WTC11 (cell line): ENCODE results near the gene KCTD21. TPM values are rescaled to one million over a fixed set of nuclear protein-coding genes. Genes with fewer than 3 reads are reported as not detected.

Experiments
- ATAC-seq: fragments of 200-7000 bp; cut with Tn5 transposase; 2 replicates; pipeline ENCODE4 v1.10.0; 2021; ENCODE audit warnings: mild to moderate bottlenecking, moderate library complexity
- CTCF ChIA-PET: fragments of 300-600 bp; sonication (Branson Sonifier 250); formaldehyde crosslinking; loops from one replicate; lab custom pipeline; 2021; ENCODE audit warnings: antibody characterized with exemption; lab: Charles Lee
- POLR2A ChIA-PET: fragments of 350-600 bp; sonication (Branson Sonifier 250); formaldehyde crosslinking; loops from one replicate; lab custom pipeline; 2021; ENCODE audit warnings: antibody characterized with exemption; lab: Charles Lee
- DNase-seq: peaks from one replicate; pipeline ENCODE4 v3.0.0; 2021; ENCODE audit warnings: low spot score
- H3K27ac Mint-ChIP-seq: 2 replicates; pipeline ENCODE4 v1.8.0; 2021; ENCODE audit warnings: mixed read lengths
- H3K27me3 Mint-ChIP-seq: 2 replicates; pipeline ENCODE4 v1.8.0; 2021; ENCODE audit warnings: low read depth, mild to moderate bottlenecking, moderate library complexity, mixed read lengths
- H3K36me3 Mint-ChIP-seq: 2 replicates; pipeline ENCODE4 v1.8.0; 2021; ENCODE audit warnings: mixed read lengths
- H3K4me1 Mint-ChIP-seq: 2 replicates; pipeline ENCODE4 v1.8.0; 2022; ENCODE audit warnings: mixed read lengths
- H3K4me3 Mint-ChIP-seq: 2 replicates; pipeline ENCODE4 v1.8.0; 2021; ENCODE audit warnings: mild to moderate bottlenecking, moderate library complexity, mixed read lengths
- H3K9me3 Mint-ChIP-seq: 2 replicates; pipeline ENCODE4 v1.8.0; 2021; ENCODE audit warnings: mixed read lengths
- ARID4B ChIP-seq: sonication (generic); formaldehyde crosslinking; IDR thresholded peaks from 2 replicates; pipeline ENCODE4 v1.8.0; 2023; ENCODE audit warnings: missing genetic modification reagents, mild to moderate bottlenecking, borderline replicate concordance
- ATF6 ChIP-seq: sonication (generic); formaldehyde crosslinking; IDR thresholded peaks from 2 replicates; pipeline ENCODE4 v1.8.1; 2023; ENCODE audit warnings: mild to moderate bottlenecking, missing genetic modification reagents
- CREM ChIP-seq: sonication (generic); formaldehyde crosslinking; IDR thresholded peaks from 2 replicates; pipeline ENCODE4 v1.8.1; 2022; ENCODE audit warnings: mild to moderate bottlenecking, missing genetic modification reagents, moderate library complexity
- EMX1 ChIP-seq: fragments of 250-450 bp; sonication (Bioruptor Pico); IDR thresholded peaks from 2 replicates; pipeline ENCODE4 v1.8.0; 2021; ENCODE audit warnings: mild to moderate bottlenecking
- MXD4 ChIP-seq: fragments of 250-450 bp; sonication (Bioruptor Pico); IDR thresholded peaks from 2 replicates; pipeline ENCODE4 v1.8.0; 2021; ENCODE audit warnings: mild to moderate bottlenecking, moderate library complexity, borderline replicate concordance
- RORB ChIP-seq: fragments of 250-450 bp; sonication (Bioruptor Pico); IDR thresholded peaks from 2 replicates; pipeline ENCODE4 v1.9.0; 2021; ENCODE audit warnings: mild to moderate bottlenecking
- SOX15 ChIP-seq: fragments of 250-450 bp; sonication (Bioruptor Pico); IDR thresholded peaks from 2 replicates; pipeline ENCODE4 v1.9.0; 2021; ENCODE audit warnings: mild to moderate bottlenecking
- TP53 ChIP-seq: sonication (generic); formaldehyde crosslinking; IDR thresholded peaks from 2 replicates; pipeline ENCODE4 v1.8.1; 2023; ENCODE audit warnings: mild to moderate bottlenecking, missing genetic modification reagents
- total RNA-seq: library from RNA; stranded (reverse); gene quantifications from 3 replicates; pipeline ENCODE4 v1.2.3, GENCODE V29; 2021
- TF ChIP-seq, protein P1 (sequence below): fragments of 250-450 bp; sonication (Bioruptor Pico); IDR thresholded peaks from 2 replicates; pipeline ENCODE4 v1.9.0; 2021; ENCODE audit warnings: mild to moderate bottlenecking
- TF ChIP-seq, protein P2 (sequence below): sonication (generic); formaldehyde crosslinking; IDR thresholded peaks from 2 replicates; pipeline ENCODE4 v1.8.1; 2023; ENCODE audit warnings: mild to moderate bottlenecking, moderate library complexity, missing genetic modification reagents
- TF ChIP-seq, protein P3 (sequence below): sonication (generic); formaldehyde crosslinking; IDR thresholded peaks from 2 replicates; pipeline ENCODE4 v1.8.1; 2022; ENCODE audit warnings: low read depth, mild to moderate bottlenecking, moderate library complexity, missing genetic modification reagents, borderline replicate concordance
- TF ChIP-seq, protein P4 (sequence below): fragments of 250-450 bp; sonication (Bioruptor Pico); conservative IDR thresholded peaks from 2 replicates; pipeline ENCODE4 v1.9.0; 2021; ENCODE audit warnings: mild to moderate bottlenecking
- TF ChIP-seq, protein P5 (sequence below): sonication (generic); formaldehyde crosslinking; IDR thresholded peaks from 2 replicates; pipeline ENCODE4 v1.8.0; 2023; ENCODE audit warnings: mild to moderate bottlenecking, missing genetic modification reagents

Gene KCTD21
- total RNA-seq, 1 experiment from 2014 or later, result 2.8 TPM

GRCh38 chr11:78197816-78198215 is 9.4 kb upstream of the KCTD21 start (continued):
- TF ChIP-seq, protein P1, sequence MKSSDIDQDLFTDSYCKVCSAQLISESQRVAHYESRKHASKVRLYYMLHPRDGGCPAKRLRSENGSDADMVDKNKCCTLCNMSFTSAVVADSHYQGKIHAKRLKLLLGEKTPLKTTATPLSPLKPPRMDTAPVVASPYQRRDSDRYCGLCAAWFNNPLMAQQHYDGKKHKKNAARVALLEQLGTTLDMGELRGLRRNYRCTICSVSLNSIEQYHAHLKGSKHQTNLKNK (CRISPR knock-in tag), result no peak

DNA sequence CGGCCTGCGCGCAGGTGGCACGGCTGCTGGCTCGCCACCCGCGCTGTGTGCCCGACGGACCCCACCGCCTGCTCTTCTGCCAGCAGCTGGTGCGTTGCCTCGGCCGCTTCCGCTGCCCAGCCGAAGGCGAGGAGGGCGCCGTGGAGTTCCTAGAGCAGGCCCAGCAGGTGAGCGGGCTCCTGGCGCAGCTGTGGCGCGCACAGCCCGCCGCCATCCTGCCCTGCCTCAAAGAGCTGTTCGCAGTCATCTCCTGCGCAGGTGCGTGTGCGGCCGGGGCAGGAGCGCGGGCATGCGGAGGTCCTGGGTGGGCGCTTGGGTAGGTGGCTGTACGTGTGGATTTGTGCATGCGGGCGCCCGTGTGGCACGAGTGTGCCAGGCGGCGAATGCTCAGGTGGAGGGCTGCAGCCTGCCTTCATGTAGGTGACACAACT is 8.2 kb upstream of the KCTD21 start:
- TF ChIP-seq ARID4B, result no peak
- no peak for TF ChIP-seq ATF6 (CRISPR knock-in tag)
- no peak for TF ChIP-seq MXD4
- TF ChIP-seq, protein P2, sequence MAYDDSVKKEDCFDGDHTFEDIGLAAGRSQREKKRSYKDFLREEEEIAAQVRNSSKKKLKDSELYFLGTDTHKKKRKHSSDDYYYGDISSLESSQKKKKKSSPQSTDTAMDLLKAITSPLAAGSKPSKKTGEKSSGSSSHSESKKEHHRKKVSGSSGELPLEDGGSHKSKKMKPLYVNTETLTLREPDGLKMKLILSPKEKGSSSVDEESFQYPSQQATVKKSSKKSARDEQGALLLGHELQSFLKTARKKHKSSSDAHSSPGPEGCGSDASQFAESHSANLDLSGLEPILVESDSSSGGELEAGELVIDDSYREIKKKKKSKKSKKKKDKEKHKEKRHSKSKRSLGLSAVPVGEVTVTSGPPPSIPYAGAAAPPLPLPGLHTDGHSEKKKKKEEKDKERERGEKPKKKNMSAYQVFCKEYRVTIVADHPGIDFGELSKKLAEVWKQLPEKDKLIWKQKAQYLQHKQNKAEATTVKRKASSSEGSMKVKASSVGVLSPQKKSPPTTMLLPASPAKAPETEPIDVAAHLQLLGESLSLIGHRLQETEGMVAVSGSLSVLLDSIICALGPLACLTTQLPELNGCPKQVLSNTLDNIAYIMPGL, result no peak
- no peak for TF ChIP-seq TP53 (CRISPR knock-in tag)
- no peak for TF ChIP-seq SOX15 (CRISPR knock-in tag)
- TF ChIP-seq, protein P3, sequence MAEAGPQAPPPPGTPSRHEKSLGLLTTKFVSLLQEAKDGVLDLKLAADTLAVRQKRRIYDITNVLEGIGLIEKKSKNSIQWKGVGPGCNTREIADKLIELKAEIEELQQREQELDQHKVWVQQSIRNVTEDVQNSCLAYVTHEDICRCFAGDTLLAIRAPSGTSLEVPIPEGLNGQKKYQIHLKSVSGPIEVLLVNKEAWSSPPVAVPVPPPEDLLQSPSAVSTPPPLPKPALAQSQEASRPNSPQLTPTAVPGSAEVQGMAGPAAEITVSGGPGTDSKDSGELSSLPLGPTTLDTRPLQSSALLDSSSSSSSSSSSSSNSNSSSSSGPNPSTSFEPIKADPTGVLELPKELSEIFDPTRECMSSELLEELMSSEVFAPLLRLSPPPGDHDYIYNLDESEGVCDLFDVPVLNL, result no peak
- no peak for TF ChIP-seq EMX1
- TF ChIP-seq, protein P4, sequence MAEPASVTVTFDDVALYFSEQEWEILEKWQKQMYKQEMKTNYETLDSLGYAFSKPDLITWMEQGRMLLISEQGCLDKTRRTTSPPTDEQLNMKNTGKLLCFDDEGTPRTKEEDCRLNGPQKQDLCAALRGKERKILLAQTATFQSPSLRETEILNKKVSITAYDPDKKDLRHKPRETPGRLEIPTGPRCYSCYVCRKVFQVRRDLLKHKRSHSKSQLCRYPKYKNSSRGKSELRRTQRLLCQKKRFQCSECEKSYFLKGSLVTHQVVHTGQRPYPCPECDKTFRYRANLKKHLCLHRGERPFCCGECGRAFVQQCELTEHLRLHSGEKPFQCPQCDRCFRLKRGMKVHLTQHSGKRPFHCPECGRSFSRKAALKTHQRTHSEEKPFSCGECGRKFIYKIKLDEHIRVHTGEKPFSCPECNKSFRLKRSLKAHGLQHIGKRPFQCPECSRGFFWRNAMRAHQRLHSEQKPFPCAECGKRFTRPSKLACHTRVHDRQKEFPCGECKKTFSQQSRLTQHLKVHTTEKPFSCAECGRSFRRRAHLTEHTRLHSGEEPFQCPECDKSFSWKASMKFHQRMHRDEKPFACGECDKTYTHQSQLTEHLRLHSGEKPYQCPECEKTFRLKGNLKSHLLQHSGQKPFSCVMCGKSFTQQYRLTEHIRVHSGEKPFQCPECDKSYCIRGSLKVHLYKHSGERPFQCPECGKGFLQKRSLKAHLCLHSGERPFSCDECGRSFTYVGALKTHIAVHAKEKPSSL (CRISPR knock-in tag), result no peak
- TF ChIP-seq RORB (CRISPR knock-in tag), result no peak
- TF ChIP-seq CREM (CRISPR knock-in tag), result no peak
- TF ChIP-seq, protein P5, sequence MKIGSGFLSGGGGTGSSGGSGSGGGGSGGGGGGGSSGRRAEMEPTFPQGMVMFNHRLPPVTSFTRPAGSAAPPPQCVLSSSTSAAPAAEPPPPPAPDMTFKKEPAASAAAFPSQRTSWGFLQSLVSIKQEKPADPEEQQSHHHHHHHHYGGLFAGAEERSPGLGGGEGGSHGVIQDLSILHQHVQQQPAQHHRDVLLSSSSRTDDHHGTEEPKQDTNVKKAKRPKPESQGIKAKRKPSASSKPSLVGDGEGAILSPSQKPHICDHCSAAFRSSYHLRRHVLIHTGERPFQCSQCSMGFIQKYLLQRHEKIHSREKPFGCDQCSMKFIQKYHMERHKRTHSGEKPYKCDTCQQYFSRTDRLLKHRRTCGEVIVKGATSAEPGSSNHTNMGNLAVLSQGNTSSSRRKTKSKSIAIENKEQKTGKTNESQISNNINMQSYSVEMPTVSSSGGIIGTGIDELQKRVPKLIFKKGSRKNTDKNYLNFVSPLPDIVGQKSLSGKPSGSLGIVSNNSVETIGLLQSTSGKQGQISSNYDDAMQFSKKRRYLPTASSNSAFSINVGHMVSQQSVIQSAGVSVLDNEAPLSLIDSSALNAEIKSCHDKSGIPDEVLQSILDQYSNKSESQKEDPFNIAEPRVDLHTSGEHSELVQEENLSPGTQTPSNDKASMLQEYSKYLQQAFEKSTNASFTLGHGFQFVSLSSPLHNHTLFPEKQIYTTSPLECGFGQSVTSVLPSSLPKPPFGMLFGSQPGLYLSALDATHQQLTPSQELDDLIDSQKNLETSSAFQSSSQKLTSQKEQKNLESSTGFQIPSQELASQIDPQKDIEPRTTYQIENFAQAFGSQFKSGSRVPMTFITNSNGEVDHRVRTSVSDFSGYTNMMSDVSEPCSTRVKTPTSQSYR, result no peak
- H3K4me3 Mint-ChIP-seq, result no peak overlapping the region
- H3K27me3 Mint-ChIP-seq, result no peaks in the 10 kb centered on the region
- DNase-seq (no peak), ATAC-seq (no peak)
- no peak overlapping the region for H3K27ac Mint-ChIP-seq
- H3K36me3 Mint-ChIP-seq, result peaks cover 3% of the 10 kb centered on the region; the same call in 1 of the 2 replicates
- H3K4me1 Mint-ChIP-seq, result peaks cover 2% of the 10 kb centered on the region
- ChIA-PET CTCF (no interaction called here), POLR2A (no interaction called here)
- no peaks in the 10 kb centered on the region for H3K9me3 Mint-ChIP-seq
